ENCODE results near the gene PRPS2. TPM values are rescaled to one million over a fixed set of nuclear protein-coding genes. Genes with fewer than 3 reads are reported as not detected.

The PRPS2 gene
- total and polyA plus RNA-seq, 2 of the 8 experiments (the other 6 are each of a cell fraction or from before 2014, with no cell fraction given), result 11.8 to 31.4 TPM

- TF ChIP-seq RFX5 (IDR thresholded peaks at IDR 0.05; ENCODE audit: borderline replicate concordance, low read depth, low read length), result no peak
- no peak for TF ChIP-seq POLR2AphosphoS5 (IDR thresholded peaks at IDR 0.05; ENCODE audit: low read depth, low read length)
- TF ChIP-seq SRF (IDR thresholded peaks at IDR 0.05; ENCODE audit: low read depth, low read length), result no peak
- TF ChIP-seq SAP30 (IDR thresholded peaks at IDR 0.05; ENCODE audit: insufficient read depth, insufficient replicate concordance, low read length), result no peak
- no peak for TF ChIP-seq GTF2F1 (IDR thresholded peaks at IDR 0.05; ENCODE audit: borderline replicate concordance, low read depth, low read length)
- no peak for TF ChIP-seq CEBPB (IDR thresholded peaks at IDR 0.05; ENCODE audit: low read depth, low read length)
- TF ChIP-seq BACH1 (IDR thresholded peaks at IDR 0.05; ENCODE audit: low read length), result no peak
These were observed 3.4 kb downstream of the PRPS2 start (continued) for GRCh38 chrX:12794654-12795053.
